ENCODE measurements around the gene FOXP1.

The FOXP1 gene

DNA sequence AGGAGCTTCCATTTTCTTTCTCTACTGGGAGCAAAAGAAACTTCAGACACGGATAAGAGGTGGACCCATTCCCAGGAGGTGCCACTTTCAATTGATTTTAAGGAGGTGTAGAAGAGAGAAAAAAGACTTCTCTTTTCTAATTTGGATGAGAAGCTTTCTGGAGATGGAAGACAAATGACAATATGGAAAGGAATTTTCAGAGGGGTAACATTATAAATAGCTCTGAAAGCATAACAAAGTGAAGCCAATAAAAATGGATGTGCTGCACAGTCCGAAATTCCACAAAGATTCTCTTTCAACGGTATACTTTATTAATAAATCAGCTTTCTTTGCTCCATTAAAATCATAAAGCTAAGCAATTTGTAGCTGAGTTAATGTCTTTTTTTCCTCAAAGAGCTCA lies 663.9 kb downstream of the FOXP1 start:
- no peak overlapping the region for H3K27ac ChIP-seq
- no peak for TF ChIP-seq CTCF (conservative IDR thresholded peaks at IDR 0.05)

DNA sequence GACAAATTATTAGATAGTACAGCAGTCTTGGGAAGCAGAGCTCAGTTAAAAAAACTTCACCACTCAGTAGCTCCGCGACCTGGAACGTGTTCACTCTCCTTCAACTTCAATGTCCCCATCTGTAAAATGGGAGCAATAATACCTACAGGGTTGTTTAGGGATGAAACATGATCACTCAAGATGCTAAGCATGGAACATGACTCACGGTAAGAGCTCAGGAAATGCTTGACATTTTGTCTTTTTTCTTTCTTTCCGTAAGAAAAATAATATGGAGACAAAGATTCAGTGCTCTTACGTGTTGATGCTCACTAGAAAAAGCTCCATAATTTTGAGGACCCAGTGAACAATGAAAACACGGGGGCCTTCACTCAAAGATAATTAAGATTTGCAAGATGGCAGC lies 664.4 kb downstream of the FOXP1 start:
- no peak overlapping the region for H3K27ac ChIP-seq
- no peak for TF ChIP-seq CTCF (conservative IDR thresholded peaks at IDR 0.05)

- TF ChIP-seq CTCF (conservative IDR thresholded peaks at IDR 0.05): no peak
- H3K27ac ChIP-seq: no peak overlapping the region
Observed at GRCh38 chr3:70916375-70917055, 667.0 kb downstream of the FOXP1 start.

DNA sequence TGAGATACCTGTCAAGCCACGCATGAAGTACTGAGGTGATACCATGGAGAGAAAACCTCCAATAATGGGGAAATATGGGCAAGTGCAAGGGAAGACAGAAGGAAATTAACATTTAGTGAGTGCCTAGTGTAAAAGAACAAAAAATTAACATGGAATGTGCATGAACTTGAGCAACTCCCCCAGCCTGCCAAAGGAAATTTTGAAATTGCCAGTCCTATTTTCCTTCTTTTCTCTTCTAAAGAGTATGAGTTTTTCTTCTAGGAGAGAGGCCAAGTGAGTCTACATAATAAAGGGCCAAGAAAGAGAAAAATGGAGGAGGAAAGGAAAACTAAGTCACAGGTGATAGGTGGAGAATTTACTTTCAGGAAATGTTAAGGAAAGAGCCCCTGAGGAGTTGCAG lies 668.7 kb downstream of the FOXP1 start:
- TF ChIP-seq CTCF (conservative IDR thresholded peaks at IDR 0.05): no peak
- H3K27ac ChIP-seq: no peak overlapping the region

- TF ChIP-seq CTCF (conservative IDR thresholded peaks at IDR 0.05): no peak
- H3K27ac ChIP-seq: no peak overlapping the region
Observed at GRCh38 chr3:70911719-70912118, 671.8 kb downstream of the FOXP1 start.

DNA sequence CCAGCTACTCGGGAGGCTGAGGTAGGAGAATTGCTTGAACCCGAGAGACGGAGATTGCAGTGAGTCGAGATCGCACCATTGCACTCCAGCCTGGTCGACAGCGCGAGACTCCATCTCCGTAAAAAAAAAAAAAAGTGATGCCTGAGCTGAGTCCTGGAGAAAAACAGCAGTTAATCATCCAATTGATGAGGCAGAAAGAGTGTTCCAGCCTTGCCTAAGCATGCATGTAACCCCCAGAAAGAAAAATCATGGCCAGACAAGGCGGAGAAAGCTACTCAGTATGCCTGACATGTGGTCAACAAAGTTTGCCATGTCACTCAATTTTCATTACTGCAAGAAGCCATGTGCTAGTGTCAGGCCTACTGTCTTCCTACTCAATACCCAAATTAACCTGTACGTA lies 678.0 kb downstream of the FOXP1 start:
- TF ChIP-seq CTCF (conservative IDR thresholded peaks at IDR 0.05): no peak
- no peak overlapping the region for H3K27ac ChIP-seq

All from VCaP (cell line).